ENCODE data around the gene ARRDC3.
"Not testable (repeated sequence)": the region's sequence is repeated elsewhere in the genome, so short reads cannot be mapped to it uniquely, and the experiment has no call there.

Gene ARRDC3

DNA sequence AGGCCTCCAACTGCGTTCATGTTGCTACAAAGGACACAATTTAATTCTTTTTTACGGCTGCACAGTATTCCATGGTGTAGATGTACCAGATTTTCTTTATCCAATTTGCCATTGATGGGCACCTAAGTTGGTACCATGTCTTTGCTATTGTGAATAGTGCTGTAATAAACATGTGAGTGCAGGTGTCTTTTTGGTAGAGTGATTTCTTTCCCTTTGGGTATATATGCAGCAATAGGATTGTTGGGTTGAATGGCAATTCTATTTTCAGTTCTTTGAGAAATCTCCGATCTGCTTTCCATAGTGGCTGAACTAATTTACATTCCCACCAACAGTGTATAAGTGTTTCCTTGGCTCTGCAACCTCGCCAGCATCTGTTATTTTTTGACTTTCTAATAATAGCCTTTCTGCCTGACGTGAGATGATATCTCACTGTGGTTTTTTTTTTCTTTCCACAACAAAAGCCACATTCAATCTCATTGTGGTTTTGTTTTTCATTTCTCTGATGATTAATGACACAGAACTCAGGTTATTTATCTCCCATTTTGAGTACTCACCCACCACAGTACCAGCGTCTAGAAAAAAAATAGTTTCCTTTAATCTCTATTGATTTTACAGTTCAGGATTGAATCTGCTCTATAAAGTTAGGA, 21.9 kb downstream of the ARRDC3 start:
- DNase-seq = no peak

DNA sequence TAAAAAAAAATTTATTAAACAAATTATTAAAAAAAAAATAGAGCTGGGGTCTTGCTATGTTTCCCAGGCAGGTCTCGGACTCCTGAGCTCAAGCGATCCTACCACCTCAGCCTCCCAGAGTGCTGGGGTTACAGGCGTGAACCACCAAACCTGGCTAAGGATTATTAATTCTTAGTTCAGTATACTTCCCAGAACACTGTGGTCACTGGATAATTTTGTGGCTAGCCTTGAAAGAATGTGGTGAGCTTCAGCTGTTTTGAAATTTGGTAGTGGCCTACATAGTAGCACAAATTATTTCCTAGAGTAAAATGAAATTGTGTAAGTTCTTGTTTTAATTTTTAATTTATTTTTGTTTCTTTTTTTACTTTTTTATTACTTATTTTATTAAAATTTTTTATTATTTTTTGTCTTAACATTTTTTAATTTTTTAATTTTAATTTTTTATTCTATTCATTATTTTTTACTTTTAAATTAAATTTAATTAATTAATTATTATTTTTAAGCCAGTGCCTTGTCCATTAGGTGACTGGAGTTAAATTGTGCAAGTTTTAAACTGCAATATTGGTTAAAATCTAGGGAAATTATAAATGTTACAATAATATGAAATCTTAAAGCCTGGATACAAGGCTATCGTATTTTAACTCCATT, 23.0 kb downstream of the ARRDC3 start:
- no peak for DNase-seq

- no peak for DNase-seq
These were observed 25.3 kb downstream of the ARRDC3 start for GRCh38 chr5:91357806-91358205.

DNA sequence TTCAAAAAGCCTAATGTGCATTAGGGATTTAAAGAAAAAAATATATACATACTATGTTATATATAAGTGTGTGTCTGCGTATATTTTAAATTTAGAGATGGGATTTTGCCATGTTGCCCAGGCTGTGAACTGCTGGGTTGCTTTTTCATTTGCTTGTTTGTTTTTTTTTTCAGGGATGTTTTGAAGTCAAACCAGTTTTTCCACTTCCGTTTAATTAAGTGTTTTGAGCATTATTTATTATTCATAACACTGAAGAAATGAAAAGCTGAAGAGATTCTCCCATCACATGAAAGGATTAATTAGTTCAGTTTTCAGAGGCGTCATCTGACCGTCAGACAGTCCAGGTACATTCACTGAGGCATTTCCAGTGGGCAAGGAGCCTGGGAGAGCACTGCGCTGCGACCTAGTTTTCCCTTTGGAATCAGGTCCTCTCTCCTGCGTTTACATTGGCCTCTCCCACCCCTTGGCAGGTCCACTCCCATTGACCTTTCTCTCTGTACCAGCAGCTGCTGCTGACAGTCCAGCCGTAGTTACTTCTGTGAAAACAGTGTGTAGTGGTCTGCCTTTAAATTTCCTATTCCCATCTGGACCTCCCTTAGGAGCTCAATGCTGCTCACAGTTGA, 26.0 kb downstream of the ARRDC3 start:
- no peak for DNase-seq

GRCh38 chr5:91354867-91355266, 28.2 kb downstream of the ARRDC3 start:
- not testable (repeated sequence) for DNase-seq

GRCh38 chr5:91352831-91353695, 30.1 kb downstream of the ARRDC3 start:
- DNase-seq = no peak

DNA sequence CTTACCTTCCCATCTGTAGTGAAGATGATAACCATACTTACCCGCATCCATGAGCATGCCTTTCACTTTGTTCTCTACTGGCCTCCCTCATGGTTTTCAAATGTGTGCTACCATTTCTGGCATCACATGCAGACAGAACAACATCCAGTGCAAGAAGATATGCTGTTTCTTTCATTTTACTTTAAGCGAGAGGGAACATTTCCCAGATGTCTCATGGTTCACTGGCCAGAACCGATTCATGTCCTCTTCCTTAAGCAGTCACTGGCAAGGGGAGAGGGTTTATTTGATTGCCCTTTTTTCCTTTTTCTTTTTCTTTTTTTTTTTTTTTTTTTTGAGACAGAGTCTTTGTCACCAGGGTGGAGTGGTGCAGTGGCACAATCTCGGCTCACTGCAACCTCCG, 37.7 kb downstream of the ARRDC3 start:
- DNase-seq = no peak

DNA sequence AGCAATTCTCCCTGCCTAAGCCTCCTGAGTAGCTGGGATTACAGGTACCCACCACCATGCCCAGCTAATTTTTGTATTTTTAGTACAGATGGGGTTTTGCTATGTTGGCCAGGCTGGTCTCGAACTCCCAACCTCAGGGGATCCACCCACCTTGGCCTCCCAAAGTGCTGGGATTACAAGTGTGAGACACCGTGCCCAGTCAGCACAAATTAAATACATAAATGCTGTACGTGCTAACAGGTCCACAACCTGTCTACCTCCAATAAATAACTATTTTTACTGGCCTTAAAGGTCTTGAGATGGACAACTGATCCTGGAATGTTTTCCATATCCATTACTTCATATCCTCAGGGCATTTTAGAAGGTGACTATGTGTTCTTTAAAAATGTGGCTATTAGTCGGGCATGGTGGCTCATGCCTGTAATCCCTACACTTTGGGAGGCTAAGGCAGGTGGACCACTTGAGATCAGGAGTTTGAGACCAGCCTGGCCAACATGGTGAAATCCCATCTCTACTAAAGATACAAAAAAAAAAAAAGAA, 38.4 kb downstream of the ARRDC3 start:
- DNase-seq = not testable (repeated sequence)

- no peak for DNase-seq
These were observed 39.2 kb downstream of the ARRDC3 start for GRCh38 chr5:91343916-91344315.

DNA sequence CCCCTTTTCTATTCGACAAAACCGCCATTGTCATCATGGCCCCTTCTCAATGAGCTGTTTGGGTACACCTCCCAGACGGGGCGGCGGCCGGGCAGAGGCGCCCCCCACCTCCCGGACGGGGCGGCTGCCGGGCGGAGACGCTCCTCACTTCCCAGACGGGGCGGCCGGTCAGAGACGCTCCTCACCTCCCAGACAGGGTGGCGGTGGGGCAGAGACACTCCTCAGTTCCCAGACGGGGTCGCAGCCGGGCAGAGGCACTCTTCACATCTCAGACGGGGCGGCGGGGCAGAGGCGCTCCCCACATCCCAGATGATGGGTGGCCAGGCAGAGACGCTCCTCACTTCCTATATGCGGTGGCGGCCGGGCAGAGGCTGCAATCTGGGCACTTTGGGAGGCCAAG, 40.2 kb downstream of the ARRDC3 start:
- not testable (repeated sequence) for DNase-seq

GRCh38 chr5:91341154-91341553, 42.0 kb downstream of the ARRDC3 start:
- DNase-seq = no peak

GRCh38 chr5:91340532-91340931, 42.6 kb downstream of the ARRDC3 start:
- DNase-seq = no peak

- DNase-seq = peak in 9 of 56 donors; percentile 5 to 28 (median 7)
These were observed 43.9 kb downstream of the ARRDC3 start for GRCh38 chr5:91339063-91339705.

DNA sequence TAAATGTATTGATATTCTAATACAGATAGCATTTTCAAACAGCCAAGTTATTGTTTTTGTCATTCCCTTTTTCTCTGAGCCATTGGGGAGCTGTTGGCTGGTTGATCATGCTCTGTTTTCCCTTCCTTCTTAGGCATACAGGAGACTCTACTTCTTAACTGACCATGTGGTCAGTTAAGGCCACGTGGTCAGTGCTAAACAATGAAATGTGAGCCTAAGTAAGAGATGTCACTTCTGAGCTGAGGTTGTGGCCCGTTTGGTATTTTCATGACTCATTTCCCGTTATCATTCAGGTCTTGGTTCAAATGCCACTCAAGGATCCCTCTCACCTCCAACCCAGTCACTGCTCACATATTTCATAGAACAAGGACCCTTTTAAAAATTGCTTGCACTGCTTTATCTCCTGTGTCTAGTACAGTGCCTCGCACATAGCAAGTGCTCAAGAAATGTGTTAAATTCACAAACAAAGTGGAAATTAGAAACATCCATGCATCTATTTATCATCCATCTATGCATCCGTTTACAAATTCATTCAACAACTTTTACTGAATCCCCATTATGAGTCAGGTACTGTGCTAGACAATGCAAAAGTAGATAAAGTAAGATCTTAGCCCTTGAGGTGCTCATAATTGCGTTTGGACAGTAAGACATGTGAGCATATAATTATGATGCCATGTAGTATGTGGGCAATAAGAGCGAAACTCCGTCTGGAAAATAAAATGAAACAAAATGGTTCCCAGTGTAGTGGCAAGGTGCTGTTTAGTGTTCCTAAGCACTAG, 50.7 kb downstream of the ARRDC3 start:
- no peak for DNase-seq

DNA sequence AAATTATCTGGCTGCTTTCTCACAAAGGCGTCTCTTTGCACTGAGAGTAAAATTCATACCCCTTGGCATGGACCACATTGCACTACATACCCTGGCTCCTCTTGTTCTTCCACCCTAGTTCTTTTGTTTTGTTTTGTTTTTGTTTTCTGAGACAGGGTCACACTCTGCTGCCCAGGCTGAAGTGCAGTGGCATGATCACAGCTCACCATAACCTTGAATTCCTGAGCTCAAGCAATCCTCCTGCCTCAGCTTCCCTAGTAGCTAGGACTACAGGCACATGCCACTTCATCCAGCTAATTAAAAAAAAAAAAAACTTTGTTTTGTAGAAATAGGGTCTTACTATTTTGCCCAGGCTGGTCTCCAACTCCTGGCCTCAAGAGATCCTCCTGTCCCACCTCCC, 51.4 kb downstream of the ARRDC3 start:
- DNase-seq = no peak

DNA sequence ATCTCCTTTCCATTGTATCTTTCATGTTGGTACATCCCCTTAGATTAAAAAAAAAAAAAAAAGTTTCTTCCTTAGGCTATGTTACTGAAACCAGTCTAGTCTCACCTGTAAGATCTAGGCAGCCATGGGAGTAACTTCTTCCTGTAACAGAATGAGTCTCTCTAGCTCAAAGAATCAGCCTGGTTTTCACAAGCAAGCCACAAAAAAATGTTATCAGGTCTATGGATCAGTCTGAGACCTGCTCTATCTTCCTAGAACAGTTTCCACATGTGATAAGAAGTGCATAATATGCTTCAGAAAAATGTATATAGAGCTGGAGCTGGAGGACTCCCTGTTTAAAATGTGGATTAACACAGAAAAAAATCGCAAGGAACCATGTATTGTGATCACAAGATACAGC, 53.8 kb downstream of the ARRDC3 start:
- no peak for DNase-seq

- no peak for DNase-seq
These were observed 54.4 kb downstream of the ARRDC3 start for GRCh38 chr5:91328743-91329142.

- DNase-seq = not testable (repeated sequence)
These were observed 60.1 kb downstream of the ARRDC3 start for GRCh38 chr5:91322981-91323380.

GRCh38 chr5:91319667-91320066, 63.5 kb downstream of the ARRDC3 start:
- DNase-seq = no peak

GRCh38 chr5:91318724-91319123, 64.4 kb downstream of the ARRDC3 start:
- no peak for DNase-seq
